HEK293 (cell line): ENCODE results near the gene LRFN2.

Experiments used
- CTCF ChIA-PET: fragments of 350-600 bp; formaldehyde crosslinking; extraction: SDS; loops from one replicate; lab custom pipeline; 2021; ENCODE audit warnings: antibody characterized with exemption; lab: Yijun Ruan, JAX
- POLR2A ChIA-PET: fragments of 300-600 bp; formaldehyde crosslinking; extraction: SDS; loops from one replicate; lab custom pipeline; 2020; ENCODE audit warnings: antibody characterized with exemption, inconsistent platforms; lab: Yijun Ruan, JAX
- H3K27ac ChIP-seq: fragments of 200-500 bp; sonication (Bioruptor generic); 2 replicates; pipeline ENCODE4 v1.5.1; 2014; ENCODE audit warnings: low read depth, low read length, control low read depth, inconsistent platforms; ENCODE audit errors: extremely low read depth
- H3K36me3 ChIP-seq, 2 experiments: fragments of 200-500 bp in 1 of 2; sonication (Bioruptor generic) in 1 of 2; 1 replicate in 1 of 2; 2 replicates in 1 of 2; pipeline ENCODE4 v1.5.1; 2014 to 2017; ENCODE audit warnings: inconsistent platforms in 2 of 2, low read length in 2 of 2; ENCODE audit not compliant: control insufficient read depth in 2 of 2, insufficient read depth in 1 of 2
- H3K4me1 ChIP-seq: fragments of 200-500 bp; sonication (Bioruptor generic); 2 replicates; pipeline ENCODE4 v1.5.1; 2014; ENCODE audit warnings: mild to moderate bottlenecking, low read length, inconsistent platforms; ENCODE audit not compliant: control insufficient read depth, insufficient read depth
- H3K4me3 ChIP-seq: 2 replicates; pipeline ENCODE4 v1.5.1; 2011; ENCODE audit warnings: low read depth, mild to moderate bottlenecking, control low read depth, low read length, moderate library complexity
- H3K9me3 ChIP-seq: fragments of 200-500 bp; sonication (Bioruptor generic); 2 replicates; pipeline ENCODE4 v1.5.1; 2014; ENCODE audit warnings: low read depth, low read length, inconsistent platforms; ENCODE audit not compliant: control insufficient read depth, insufficient read depth
- ATF2 ChIP-seq: fragments of 450-650 bp; formaldehyde crosslinking; IDR thresholded peaks from 2 replicates; pipeline ENCODE4 v1.5.1; 2016; ENCODE audit warnings: missing biosample characterization, missing genetic modification characterization, low read depth
- EGR2 ChIP-seq: fragments of 450-650 bp; formaldehyde crosslinking; IDR thresholded peaks from 2 replicates; pipeline ENCODE4 v1.5.1; 2016; ENCODE audit warnings: low read depth, missing biosample characterization, missing genetic modification characterization
- GFI1B ChIP-seq: fragments of 450-650 bp; formaldehyde crosslinking; IDR thresholded peaks from 2 replicates; pipeline ENCODE4 v1.5.1; 2016; ENCODE audit warnings: missing biosample characterization, missing genetic modification characterization
- GLIS1 ChIP-seq: fragments of 450-650 bp; formaldehyde crosslinking; IDR thresholded peaks from 2 replicates; pipeline ENCODE4 v1.5.1; 2016; ENCODE audit warnings: missing biosample characterization, missing genetic modification characterization
- KLF8 ChIP-seq: fragments of 450-650 bp; formaldehyde crosslinking; IDR thresholded peaks from 2 replicates; pipeline ENCODE4 v1.5.1; 2016; ENCODE audit warnings: missing biosample characterization, missing genetic modification characterization
- ZBTB49 ChIP-seq: fragments of 450-650 bp; formaldehyde crosslinking; IDR thresholded peaks from 2 replicates; pipeline ENCODE4 v1.5.1; 2016; ENCODE audit warnings: missing biosample characterization, missing genetic modification characterization, low read depth
- ZNF16 ChIP-seq: fragments of 450-650 bp; formaldehyde crosslinking; IDR thresholded peaks from 2 replicates; pipeline ENCODE4 v1.5.1; 2016; ENCODE audit warnings: low read depth, missing biosample characterization, missing genetic modification characterization
- ZNF174 ChIP-seq: fragments of 450-650 bp; formaldehyde crosslinking; IDR thresholded peaks from 2 replicates; pipeline ENCODE4 v1.5.0; 2017; ENCODE audit warnings: missing biosample characterization, mild to moderate bottlenecking, missing genetic modification characterization
- ZNF175 ChIP-seq: fragments of 450-650 bp; formaldehyde crosslinking; IDR thresholded peaks from 2 replicates; pipeline ENCODE4 v1.5.1; 2016; ENCODE audit warnings: missing biosample characterization, missing genetic modification characterization
- ZNF24 ChIP-seq: fragments of 450-650 bp; formaldehyde crosslinking; IDR thresholded peaks from 2 replicates; pipeline ENCODE4 v1.5.1; 2016; ENCODE audit warnings: missing biosample characterization, missing genetic modification characterization
- ZNF292 ChIP-seq: fragments of 450-650 bp; formaldehyde crosslinking; IDR thresholded peaks from 2 replicates; pipeline ENCODE4 v1.5.1; 2016; ENCODE audit warnings: low read depth, missing biosample characterization, missing genetic modification characterization, borderline replicate concordance
- ZNF366 ChIP-seq: fragments of 450-650 bp; formaldehyde crosslinking; conservative IDR thresholded peaks from 2 replicates; pipeline ENCODE4 v1.5.1; 2016; ENCODE audit warnings: missing biosample characterization, missing genetic modification characterization
- ZNF585B ChIP-seq: fragments of 450-650 bp; formaldehyde crosslinking; IDR thresholded peaks from 2 replicates; pipeline ENCODE4 v1.5.1; 2016; ENCODE audit warnings: missing biosample characterization, missing genetic modification characterization
- ZNF777 ChIP-seq: fragments of 450-650 bp; formaldehyde crosslinking; IDR thresholded peaks from 2 replicates; pipeline ENCODE4 v1.5.1; 2017; ENCODE audit warnings: missing biosample characterization, missing genetic modification characterization, borderline replicate concordance
- ZSCAN16 ChIP-seq: fragments of 450-650 bp; formaldehyde crosslinking; IDR thresholded peaks from 2 replicates; pipeline ENCODE4 v1.5.1; 2016; ENCODE audit warnings: missing biosample characterization, missing genetic modification characterization
- ZXDB ChIP-seq: fragments of 450-650 bp; formaldehyde crosslinking; IDR thresholded peaks from 2 replicates; pipeline ENCODE4 v1.5.1; 2016; ENCODE audit warnings: missing biosample characterization, missing genetic modification characterization
- TF ChIP-seq, protein P1 (sequence below): fragments of 450-650 bp; IDR thresholded peaks from 2 replicates; pipeline ENCODE4 v1.5.1; 2018; ENCODE audit warnings: missing biosample characterization, mild to moderate bottlenecking, missing genetic modification characterization
- TF ChIP-seq, protein P2 (sequence below): fragments of 450-650 bp; formaldehyde crosslinking; optimal IDR thresholded peaks from 2 replicates; pipeline ENCODE3; 2016; ENCODE audit warnings: missing biosample characterization, mild to moderate bottlenecking, missing genetic modification characterization
- TF ChIP-seq, protein P3 (sequence below): fragments of 450-650 bp; formaldehyde crosslinking; IDR thresholded peaks from 2 replicates; pipeline ENCODE4 v1.5.1; 2016; ENCODE audit warnings: missing biosample characterization, missing genetic modification characterization
- TF ChIP-seq, protein P4 (sequence below): sonication (generic); formaldehyde crosslinking; IDR thresholded peaks from 2 replicates; pipeline ENCODE4 v1.8.1; 2022; ENCODE audit warnings: mild to moderate bottlenecking, moderate library complexity, missing genetic modification reagents

LRFN2 gene

GRCh38 chr6:40348591-40348990 lies 238.6 kb downstream of the LRFN2 start:
- no peak overlapping the region for H3K4me3 ChIP-seq
- H3K9me3 ChIP-seq, result no peaks in the 10 kb centered on the region
- TF ChIP-seq, protein P1, sequence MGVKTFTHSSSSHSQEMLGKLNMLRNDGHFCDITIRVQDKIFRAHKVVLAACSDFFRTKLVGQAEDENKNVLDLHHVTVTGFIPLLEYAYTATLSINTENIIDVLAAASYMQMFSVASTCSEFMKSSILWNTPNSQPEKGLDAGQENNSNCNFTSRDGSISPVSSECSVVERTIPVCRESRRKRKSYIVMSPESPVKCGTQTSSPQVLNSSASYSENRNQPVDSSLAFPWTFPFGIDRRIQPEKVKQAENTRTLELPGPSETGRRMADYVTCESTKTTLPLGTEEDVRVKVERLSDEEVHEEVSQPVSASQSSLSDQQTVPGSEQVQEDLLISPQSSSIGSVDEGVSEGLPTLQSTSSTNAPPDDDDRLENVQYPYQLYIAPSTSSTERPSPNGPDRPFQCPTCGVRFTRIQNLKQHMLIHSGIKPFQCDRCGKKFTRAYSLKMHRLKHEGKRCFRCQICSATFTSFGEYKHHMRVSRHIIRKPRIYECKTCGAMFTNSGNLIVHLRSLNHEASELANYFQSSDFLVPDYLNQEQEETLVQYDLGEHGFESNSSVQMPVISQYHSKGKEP (tag by site-specific recombination), result no peak
- no peak for TF ChIP-seq ZNF777 (tag by site-specific recombination)
- no peak for TF ChIP-seq ZNF366 (tag by site-specific recombination)
- TF ChIP-seq EGR2, result no peak
- no peak for TF ChIP-seq ZNF174 (tag by site-specific recombination)
- no peak for TF ChIP-seq ATF2 (tag by site-specific recombination)
- no peak for TF ChIP-seq GFI1B (tag by site-specific recombination)
- no peak for TF ChIP-seq ZNF16 (tag by site-specific recombination)
- TF ChIP-seq GLIS1 (tag by site-specific recombination), result no peak
- no peak for TF ChIP-seq ZNF24 (tag by site-specific recombination)
- TF ChIP-seq KLF8, result no peak
- no peak for TF ChIP-seq ZNF585B (tag by site-specific recombination)
- no peak for TF ChIP-seq ZNF175 (tag by site-specific recombination)
- TF ChIP-seq ZXDB, result no peak
- TF ChIP-seq, protein P2, sequence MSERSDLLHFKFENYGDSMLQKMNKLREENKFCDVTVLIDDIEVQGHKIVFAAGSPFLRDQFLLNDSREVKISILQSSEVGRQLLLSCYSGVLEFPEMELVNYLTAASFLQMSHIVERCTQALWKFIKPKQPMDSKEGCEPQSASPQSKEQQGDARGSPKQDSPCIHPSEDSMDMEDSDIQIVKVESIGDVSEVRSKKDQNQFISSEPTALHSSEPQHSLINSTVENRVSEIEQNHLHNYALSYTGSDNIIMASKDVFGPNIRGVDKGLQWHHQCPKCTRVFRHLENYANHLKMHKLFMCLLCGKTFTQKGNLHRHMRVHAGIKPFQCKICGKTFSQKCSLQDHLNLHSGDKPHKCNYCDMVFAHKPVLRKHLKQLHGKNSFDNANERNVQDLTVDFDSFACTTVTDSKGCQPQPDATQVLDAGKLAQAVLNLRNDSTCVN, result no peak
- no peak for TF ChIP-seq ZNF292 (tag by site-specific recombination)
- no peak for TF ChIP-seq ZBTB49 (tag by site-specific recombination)
- TF ChIP-seq, protein P3, sequence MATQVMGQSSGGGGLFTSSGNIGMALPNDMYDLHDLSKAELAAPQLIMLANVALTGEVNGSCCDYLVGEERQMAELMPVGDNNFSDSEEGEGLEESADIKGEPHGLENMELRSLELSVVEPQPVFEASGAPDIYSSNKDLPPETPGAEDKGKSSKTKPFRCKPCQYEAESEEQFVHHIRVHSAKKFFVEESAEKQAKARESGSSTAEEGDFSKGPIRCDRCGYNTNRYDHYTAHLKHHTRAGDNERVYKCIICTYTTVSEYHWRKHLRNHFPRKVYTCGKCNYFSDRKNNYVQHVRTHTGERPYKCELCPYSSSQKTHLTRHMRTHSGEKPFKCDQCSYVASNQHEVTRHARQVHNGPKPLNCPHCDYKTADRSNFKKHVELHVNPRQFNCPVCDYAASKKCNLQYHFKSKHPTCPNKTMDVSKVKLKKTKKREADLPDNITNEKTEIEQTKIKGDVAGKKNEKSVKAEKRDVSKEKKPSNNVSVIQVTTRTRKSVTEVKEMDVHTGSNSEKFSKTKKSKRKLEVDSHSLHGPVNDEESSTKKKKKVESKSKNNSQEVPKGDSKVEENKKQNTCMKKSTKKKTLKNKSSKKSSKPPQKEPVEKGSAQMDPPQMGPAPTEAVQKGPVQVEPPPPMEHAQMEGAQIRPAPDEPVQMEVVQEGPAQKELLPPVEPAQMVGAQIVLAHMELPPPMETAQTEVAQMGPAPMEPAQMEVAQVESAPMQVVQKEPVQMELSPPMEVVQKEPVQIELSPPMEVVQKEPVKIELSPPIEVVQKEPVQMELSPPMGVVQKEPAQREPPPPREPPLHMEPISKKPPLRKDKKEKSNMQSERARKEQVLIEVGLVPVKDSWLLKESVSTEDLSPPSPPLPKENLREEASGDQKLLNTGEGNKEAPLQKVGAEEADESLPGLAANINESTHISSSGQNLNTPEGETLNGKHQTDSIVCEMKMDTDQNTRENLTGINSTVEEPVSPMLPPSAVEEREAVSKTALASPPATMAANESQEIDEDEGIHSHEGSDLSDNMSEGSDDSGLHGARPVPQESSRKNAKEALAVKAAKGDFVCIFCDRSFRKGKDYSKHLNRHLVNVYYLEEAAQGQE (tag by site-specific recombination), result no peak
- TF ChIP-seq ZSCAN16 (tag by site-specific recombination), result no peak
- TF ChIP-seq, protein P4, sequence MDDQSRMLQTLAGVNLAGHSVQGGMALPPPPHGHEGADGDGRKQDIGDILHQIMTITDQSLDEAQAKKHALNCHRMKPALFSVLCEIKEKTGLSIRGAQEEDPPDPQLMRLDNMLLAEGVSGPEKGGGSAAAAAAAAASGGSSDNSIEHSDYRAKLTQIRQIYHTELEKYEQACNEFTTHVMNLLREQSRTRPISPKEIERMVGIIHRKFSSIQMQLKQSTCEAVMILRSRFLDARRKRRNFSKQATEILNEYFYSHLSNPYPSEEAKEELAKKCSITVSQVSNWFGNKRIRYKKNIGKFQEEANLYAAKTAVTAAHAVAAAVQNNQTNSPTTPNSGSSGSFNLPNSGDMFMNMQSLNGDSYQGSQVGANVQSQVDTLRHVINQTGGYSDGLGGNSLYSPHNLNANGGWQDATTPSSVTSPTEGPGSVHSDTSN, result no peak
- POLR2A ChIA-PET, result interaction anchor here (1.6 kb wide), 1 partner anchor 9 kb away, joined by 4 read pairs; no protein-coding TSS in a partner anchor
- CTCF ChIA-PET, result interaction anchor here (1.2 kb wide), 1 partner anchor 9 kb away, joined by 3 read pairs; no protein-coding TSS in a partner anchor
- no peak overlapping the region for H3K27ac ChIP-seq
- H3K4me1 ChIP-seq, result no peaks in the 10 kb centered on the region
- no peaks in the 10 kb centered on the region for H3K36me3 ChIP-seq
